BLaER1 (cell line): ENCODE results near the gene NME5.

Experiments used
- H3K27ac ChIP-seq: shearing (Covaris generic); formaldehyde crosslinking; 2 replicates; pipeline ENCODE4 v1.8.1; 2022
- H3K27me3 ChIP-seq: shearing (Covaris generic); formaldehyde crosslinking; 2 replicates; pipeline ENCODE4 v1.8.1; 2022
- H3K36me3 ChIP-seq: shearing (Covaris generic); formaldehyde crosslinking; 2 replicates; pipeline ENCODE4 v1.8.1; 2022
- H3K4me1 ChIP-seq: shearing (Covaris generic); formaldehyde crosslinking; 2 replicates; pipeline ENCODE4 v1.8.1; 2022
- H3K4me2 ChIP-seq: shearing (Covaris generic); formaldehyde crosslinking; 2 replicates; pipeline ENCODE4 v1.8.1; 2022
- H3K4me3 ChIP-seq: shearing (Covaris generic); formaldehyde crosslinking; 2 replicates; pipeline ENCODE4 v1.8.1; 2022
- H3K9ac ChIP-seq: shearing (Covaris generic); formaldehyde crosslinking; 2 replicates; pipeline ENCODE4 v1.8.1; 2022
- H3K9me3 ChIP-seq: shearing (Covaris generic); formaldehyde crosslinking; 2 replicates; pipeline ENCODE4 v1.8.1; 2022
- H4K20me1 ChIP-seq: shearing (Covaris generic); formaldehyde crosslinking; 2 replicates; pipeline ENCODE4 v1.8.1; 2022
- Cebpa-rat ChIP-seq: shearing (Covaris generic); IDR thresholded peaks from 2 replicates; pipeline ENCODE4 v1.8.1; 2022

NME5 gene

GRCh38 chr5:138138949-138139780 is at the start of gene NME5:
Gene NME5, minus strand, starts transcription at chr5:138139428. Its CDS starts 648 bp downstream, at chr5:138138780.
- Histone ChIP-seq H3K36me3 (no peaks in the 10 kb centered on the region), H3K4me1 (peaks cover 12% of the 10 kb centered on the region), H3K27me3 (no peaks in the 10 kb centered on the region; the same call in 1 of the 2 replicates), H3K4me3 (peak within 1 kb of the TSS; percentile 62), H3K9ac (no peak within 1 kb of the TSS), H3K27ac (no peak within 1 kb of the TSS), H4K20me1 (no peaks in the 10 kb centered on the region), H3K9me3 (no peaks in the 10 kb centered on the region), H3K4me2 (peak within 1 kb of the TSS; percentile 85)
- TF ChIP-seq Cebpa-rat, result no peak

GRCh38 chr5:138188626-138189025 is 49.4 kb upstream of the NME5 start:
- Histone ChIP-seq H3K4me1 (no peaks in the 10 kb centered on the region), H3K4me2 (no peak overlapping the region), H3K9me3 (no peaks in the 10 kb centered on the region), H4K20me1 (peaks cover 42% of the 10 kb centered on the region), H3K36me3 (peaks cover 100% of the 10 kb centered on the region), H3K27ac (no peak overlapping the region), H3K9ac (no peak overlapping the region), H3K4me3 (no peak overlapping the region), H3K27me3 (no peaks in the 10 kb centered on the region)
- no peak for TF ChIP-seq Cebpa-rat

GRCh38 chr5:138186002-138186447 is 46.8 kb upstream of the NME5 start:
- H3K27ac ChIP-seq, result no peak overlapping the region
- no peak overlapping the region for H3K9ac ChIP-seq
- peaks cover 100% of the 10 kb centered on the region for H3K36me3 ChIP-seq
- no peak overlapping the region for H3K4me3 ChIP-seq
- peaks cover 2% of the 10 kb centered on the region; the same call in 1 of the 2 replicates for H3K4me1 ChIP-seq
- H3K4me2 ChIP-seq, result no peak overlapping the region
- no peaks in the 10 kb centered on the region for H3K9me3 ChIP-seq
- H3K27me3 ChIP-seq, result no peaks in the 10 kb centered on the region
- no peak for TF ChIP-seq Cebpa-rat
- peaks cover 56% of the 10 kb centered on the region for H4K20me1 ChIP-seq

GRCh38 chr5:138182808-138183207 is 43.6 kb upstream of the NME5 start:
- no peak overlapping the region; the same call in 1 of the 2 replicates for H3K9ac ChIP-seq
- H3K4me3 ChIP-seq, result no peak overlapping the region
- H3K4me2 ChIP-seq, result no peak overlapping the region
- H3K4me1 ChIP-seq, result peaks cover 20% of the 10 kb centered on the region
- peaks cover 55% of the 10 kb centered on the region for H4K20me1 ChIP-seq
- TF ChIP-seq Cebpa-rat, result no peak
- no peaks in the 10 kb centered on the region for H3K9me3 ChIP-seq
- H3K27ac ChIP-seq, result no peak overlapping the region
- H3K27me3 ChIP-seq, result no peaks in the 10 kb centered on the region
- peaks cover 73% of the 10 kb centered on the region for H3K36me3 ChIP-seq

- Histone ChIP-seq H3K27me3 (no peaks in the 10 kb centered on the region), H3K9ac (peak overlapping the region; percentile 56), H3K4me1 (peaks cover 32% of the 10 kb centered on the region), H3K9me3 (no peaks in the 10 kb centered on the region), H3K36me3 (peaks cover 64% of the 10 kb centered on the region), H4K20me1 (peaks cover 50% of the 10 kb centered on the region), H3K27ac (no peak overlapping the region), H3K4me2 (peak overlapping the region; percentile 92), H3K4me3 (no peak overlapping the region)
- no peak for TF ChIP-seq Cebpa-rat
These were observed 41.6 kb upstream of the NME5 start for GRCh38 chr5:138180841-138181240.

- Histone ChIP-seq H4K20me1 (peaks cover 44% of the 10 kb centered on the region), H3K36me3 (peaks cover 64% of the 10 kb centered on the region), H3K4me2 (peak overlapping the region; percentile 92), H3K9me3 (no peaks in the 10 kb centered on the region), H3K27ac (no peak overlapping the region), H3K4me3 (peak overlapping the region; percentile 86), H3K9ac (peak overlapping the region; percentile 90), H3K4me1 (peaks cover 32% of the 10 kb centered on the region), H3K27me3 (no peaks in the 10 kb centered on the region)
- no peak for TF ChIP-seq Cebpa-rat
These were observed 41.1 kb upstream of the NME5 start for GRCh38 chr5:138180183-138180782.

- peak overlapping the region; percentile 86 for H3K4me3 ChIP-seq
- H3K27me3 ChIP-seq, result no peaks in the 10 kb centered on the region
- H3K27ac ChIP-seq, result peak overlapping the region; percentile 89
- H3K9me3 ChIP-seq, result no peaks in the 10 kb centered on the region
- peak overlapping the region; percentile 90 for H3K9ac ChIP-seq
- H3K4me1 ChIP-seq, result peaks cover 32% of the 10 kb centered on the region
- H3K36me3 ChIP-seq, result peaks cover 64% of the 10 kb centered on the region
- TF ChIP-seq Cebpa-rat, result no peak
- H3K4me2 ChIP-seq, result peak overlapping the region; percentile 92
- peaks cover 35% of the 10 kb centered on the region for H4K20me1 ChIP-seq
These were observed 40.1 kb upstream of the NME5 start for GRCh38 chr5:138179277-138179857.

- Histone ChIP-seq H4K20me1 (peaks cover 31% of the 10 kb centered on the region), H3K27me3 (no peaks in the 10 kb centered on the region), H3K9me3 (no peaks in the 10 kb centered on the region), H3K27ac (peak within 1 kb of the TSS; percentile 89), H3K4me1 (peaks cover 32% of the 10 kb centered on the region), H3K4me2 (peak within 1 kb of the TSS; percentile 92), H3K9ac (peak within 1 kb of the TSS; percentile 90), H3K4me3 (peak within 1 kb of the TSS; percentile 86), H3K36me3 (peaks cover 64% of the 10 kb centered on the region)
- TF ChIP-seq Cebpa-rat, result no peak
These were observed 39.5 kb upstream of the NME5 start, which contains the start of the genes BRD8 and KIF20A for GRCh38 chr5:138178516-138179276. Gene BRD8, minus strand, starts transcription at chr5:138178630. Its CDS starts 16 bp downstream, at chr5:138178614. Gene KIF20A, plus strand, starts transcription at chr5:138179112. Its CDS starts 569 bp downstream, at chr5:138179681.

GRCh38 chr5:138177941-138178515 is 38.8 kb upstream of the NME5 start:
- H3K27me3 ChIP-seq, result no peaks in the 10 kb centered on the region
- H4K20me1 ChIP-seq, result peaks cover 37% of the 10 kb centered on the region
- H3K9ac ChIP-seq, result peak overlapping the region; percentile 90
- H3K9me3 ChIP-seq, result no peaks in the 10 kb centered on the region
- TF ChIP-seq Cebpa-rat, result no peak
- H3K4me3 ChIP-seq, result peak overlapping the region; percentile 86
- peaks cover 32% of the 10 kb centered on the region for H3K4me1 ChIP-seq
- peaks cover 64% of the 10 kb centered on the region for H3K36me3 ChIP-seq
- H3K4me2 ChIP-seq, result peak overlapping the region; percentile 92
- H3K27ac ChIP-seq, result peak overlapping the region; percentile 89
